Measurements from ENCODE around the gene BAIAP2L2. TPM values are rescaled to one million over a fixed set of nuclear protein-coding genes. Genes with fewer than 3 reads are reported as not detected.

BAIAP2L2 gene
- total RNA-seq, 1 donor from 2014 or later: 0.77 TPM

DNA sequence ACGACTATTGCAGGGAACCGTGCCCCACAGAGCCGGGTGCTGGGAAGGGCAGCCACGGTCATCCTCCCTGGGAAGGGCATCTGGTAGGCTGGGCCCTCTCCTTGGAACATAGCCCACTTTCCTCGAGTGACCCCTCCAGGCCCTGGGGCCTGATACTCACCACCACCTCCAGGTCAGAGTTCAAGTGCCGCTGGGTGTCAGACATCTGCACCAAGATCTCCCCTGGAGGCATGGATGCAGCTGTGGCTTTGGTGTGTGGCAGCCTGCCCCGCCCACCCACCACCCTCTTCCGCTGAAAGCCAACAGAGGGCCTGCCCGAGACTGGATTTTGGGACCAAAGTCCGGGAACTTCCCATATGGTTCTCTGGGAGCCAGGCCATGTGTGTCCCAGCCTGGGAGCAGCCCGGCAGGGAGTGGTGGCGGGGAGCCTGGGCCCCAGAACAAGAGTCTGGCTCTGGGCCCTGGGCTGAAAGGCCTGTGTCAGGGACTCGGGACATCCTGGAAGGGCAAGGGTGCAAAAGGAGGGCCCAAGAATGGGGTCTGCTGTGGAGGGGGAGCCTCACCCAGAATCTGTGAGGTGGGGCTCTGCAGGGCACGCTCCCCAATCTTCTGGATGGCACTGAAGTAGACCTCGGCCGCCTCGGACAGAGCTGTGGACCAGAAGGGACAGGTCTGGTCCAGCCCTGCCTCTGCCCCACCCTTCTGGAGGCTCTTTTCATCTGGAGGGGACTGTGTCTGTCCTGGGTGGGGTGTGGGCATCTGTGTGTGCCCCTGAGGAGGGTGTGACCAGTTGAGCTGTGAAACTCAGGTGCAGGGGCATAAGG lies 2.6 kb downstream of the BAIAP2L2 start:
- Mint-ChIP-seq H3K4me3 (ENCODE audit: unreplicated experiment) (no peak overlapping the region), H3K4me1 (ENCODE audit: unreplicated experiment) (no peaks in the 10 kb centered on the region), H3K36me3 (ENCODE audit: low read depth, unreplicated experiment) (no peaks in the 10 kb centered on the region), H3K27ac (ENCODE audit: unreplicated experiment) (no peak overlapping the region), H3K27me3 (ENCODE audit: unreplicated experiment) (peaks cover 10% of the 10 kb centered on the region), H3K9me3 (ENCODE audit: unreplicated experiment) (no peaks in the 10 kb centered on the region)
- no peak for DNase-seq (ENCODE audit: low spot score)
- no peak for TF ChIP-seq CTCF (IDR thresholded peaks at IDR 0.05; ENCODE audit: unreplicated experiment)

- Mint-ChIP-seq H3K27ac (ENCODE audit: unreplicated experiment) (no peak overlapping the region), H3K4me3 (ENCODE audit: unreplicated experiment) (no peak overlapping the region), H3K9me3 (ENCODE audit: unreplicated experiment) (no peaks in the 10 kb centered on the region), H3K36me3 (ENCODE audit: low read depth, unreplicated experiment) (no peaks in the 10 kb centered on the region), H3K27me3 (ENCODE audit: unreplicated experiment) (peaks cover 8% of the 10 kb centered on the region), H3K4me1 (ENCODE audit: unreplicated experiment) (peaks cover 5% of the 10 kb centered on the region)
- no peak for TF ChIP-seq CTCF (IDR thresholded peaks at IDR 0.05; ENCODE audit: unreplicated experiment)
- no peak for DNase-seq (ENCODE audit: low spot score)
Measured at GRCh38 chr22:38106814-38107578, 3.5 kb downstream of the BAIAP2L2 start.

DNA sequence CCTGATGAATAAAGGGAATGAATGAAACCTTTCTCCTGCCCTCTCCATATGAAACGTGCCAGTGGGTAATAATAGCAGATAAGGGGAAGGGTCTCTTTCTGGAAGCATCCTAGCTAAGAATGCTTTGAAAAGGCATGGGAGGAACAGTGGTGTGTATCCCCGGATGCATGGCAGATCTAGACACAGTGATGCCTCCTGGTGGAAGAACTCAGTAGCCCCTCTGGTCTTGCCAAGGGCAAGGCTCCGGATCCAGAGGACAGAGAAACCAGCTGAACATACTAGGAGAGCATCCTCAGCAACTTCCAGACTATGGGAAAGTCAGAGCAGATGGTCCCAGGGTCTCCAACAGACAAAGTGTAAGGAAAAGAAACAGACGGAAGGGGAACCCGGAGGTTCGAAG lies 6.4 kb downstream of the BAIAP2L2 start:
- H3K9me3 Mint-ChIP-seq (ENCODE audit: unreplicated experiment): no peaks in the 10 kb centered on the region
- no peaks in the 10 kb centered on the region for H3K36me3 Mint-ChIP-seq (ENCODE audit: low read depth, unreplicated experiment)
- H3K27ac Mint-ChIP-seq (ENCODE audit: unreplicated experiment): no peak overlapping the region
- peaks cover 12% of the 10 kb centered on the region for H3K4me1 Mint-ChIP-seq (ENCODE audit: unreplicated experiment)
- no peak overlapping the region for H3K4me3 Mint-ChIP-seq (ENCODE audit: unreplicated experiment)
- DNase-seq (ENCODE audit: low spot score): no peak
- peaks cover 5% of the 10 kb centered on the region for H3K27me3 Mint-ChIP-seq (ENCODE audit: unreplicated experiment)
- no peak for TF ChIP-seq CTCF (IDR thresholded peaks at IDR 0.05; ENCODE audit: unreplicated experiment)

GRCh38 chr22:38103641-38104040 lies 6.8 kb downstream of the BAIAP2L2 start:
- peaks cover 4% of the 10 kb centered on the region for H3K27me3 Mint-ChIP-seq (ENCODE audit: unreplicated experiment)
- no peaks in the 10 kb centered on the region for H3K9me3 Mint-ChIP-seq (ENCODE audit: unreplicated experiment)
- no peak for TF ChIP-seq CTCF (IDR thresholded peaks at IDR 0.05; ENCODE audit: unreplicated experiment)
- DNase-seq (ENCODE audit: low spot score): no peak
- no peak overlapping the region for H3K27ac Mint-ChIP-seq (ENCODE audit: unreplicated experiment)
- H3K36me3 Mint-ChIP-seq (ENCODE audit: low read depth, unreplicated experiment): no peaks in the 10 kb centered on the region
- H3K4me3 Mint-ChIP-seq (ENCODE audit: unreplicated experiment): no peak overlapping the region
- H3K4me1 Mint-ChIP-seq (ENCODE audit: unreplicated experiment): peaks cover 16% of the 10 kb centered on the region
